Measurements from ENCODE around the gene BHLHE40. TPM values are rescaled to one million over a fixed set of nuclear protein-coding genes. Genes with fewer than 3 reads are reported as not detected.

The BHLHE40 gene
- total RNA-seq, 1 donor from 2014 or later, result 52.2 TPM

DNA sequence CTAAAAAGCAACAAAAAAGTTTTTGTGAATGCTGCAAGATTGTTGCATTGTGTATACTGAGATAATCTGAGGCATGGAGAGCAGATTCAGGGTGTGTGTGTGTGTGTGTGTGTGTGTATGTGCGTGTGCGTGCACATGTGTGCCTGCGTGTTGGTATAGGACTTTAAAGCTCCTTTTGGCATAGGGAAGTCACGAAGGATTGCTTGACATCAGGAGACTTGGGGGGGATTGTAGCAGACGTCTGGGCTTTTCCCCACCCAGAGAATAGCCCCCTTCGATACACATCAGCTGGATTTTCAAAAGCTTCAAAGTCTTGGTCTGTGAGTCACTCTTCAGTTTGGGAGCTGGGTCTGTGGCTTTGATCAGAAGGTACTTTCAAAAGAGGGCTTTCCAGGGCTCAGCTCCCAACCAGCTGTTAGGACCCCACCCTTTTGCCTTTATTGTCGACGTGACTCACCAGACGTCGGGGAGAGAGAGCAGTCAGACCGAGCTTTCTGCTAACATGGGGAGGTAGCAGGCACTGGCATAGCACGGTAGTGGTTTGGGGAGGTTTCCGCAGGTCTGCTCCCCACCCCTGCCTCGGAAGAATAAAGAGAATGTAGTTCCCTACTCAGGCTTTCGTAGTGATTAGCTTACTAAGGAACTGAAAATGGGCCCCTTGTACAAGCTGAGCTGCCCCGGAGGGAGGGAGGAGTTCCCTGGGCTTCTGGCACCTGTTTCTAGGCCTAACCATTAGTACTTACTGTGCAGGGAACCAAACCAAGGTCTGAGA is 4.7 kb downstream of the BHLHE40 start:
- TF ChIP-seq CTCF (IDR thresholded peaks at IDR 0.05), result no peak
- Histone ChIP-seq H3K27ac (peak overlapping the region; percentile 97 to 99), H3K4me3 (peak overlapping the region; percentile 42 to 94), H3K9me3 (no peaks in the 10 kb centered on the region), H3K27me3 (no peaks in the 10 kb centered on the region), H3K4me1 (peaks cover 29 to 53% of the 10 kb centered on the region in 2 donors), H3K36me3 (peaks cover 8 to 11% of the 10 kb centered on the region in 2 donors)
- DNase-seq (ENCODE audit: low spot score in 2 of 2), result peak in 1 of 2 donors; percentile 87
- intact Hi-C loops (cut with DNase I), result loop anchor here (5.0 to 10.0 kb wide), 3 partner anchors 402 to 632 kb away; partner anchors contain the start of gene ITPR1

DNA sequence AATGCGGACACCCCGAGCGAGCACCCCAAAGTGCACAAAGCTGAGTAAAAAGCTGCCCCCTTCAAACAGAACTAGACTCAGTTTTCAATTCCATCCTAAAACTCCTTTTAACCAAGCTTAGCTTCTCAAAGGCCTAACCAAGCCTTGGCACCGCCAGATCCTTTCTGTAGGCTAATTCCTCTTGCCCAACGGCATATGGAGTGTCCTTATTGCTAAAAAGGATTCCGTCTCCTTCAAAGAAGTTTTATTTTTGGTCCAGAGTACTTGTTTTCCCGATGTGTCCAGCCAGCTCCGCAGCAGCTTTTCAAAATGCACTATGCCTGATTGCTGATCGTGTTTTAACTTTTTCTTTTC is 5.3 kb downstream of the BHLHE40 start:
- intact Hi-C loops (cut with DNase I), result loop anchor here (5.0 to 10.0 kb wide), 3 partner anchors 402 to 632 kb away; partner anchors contain the start of gene ITPR1
- Histone ChIP-seq H3K36me3 (peaks cover 8 to 11% of the 10 kb centered on the region in 2 donors), H3K27me3 (no peaks in the 10 kb centered on the region), H3K4me1 (peaks cover 29 to 56% of the 10 kb centered on the region in 2 donors), H3K4me3 (peak overlapping the region; percentile 42 to 94), H3K27ac (peak overlapping the region; percentile 97 to 99), H3K9me3 (no peaks in the 10 kb centered on the region)
- no peak for TF ChIP-seq CTCF (IDR thresholded peaks at IDR 0.05)
- no peak for DNase-seq (ENCODE audit: low spot score in 2 of 2)

DNA sequence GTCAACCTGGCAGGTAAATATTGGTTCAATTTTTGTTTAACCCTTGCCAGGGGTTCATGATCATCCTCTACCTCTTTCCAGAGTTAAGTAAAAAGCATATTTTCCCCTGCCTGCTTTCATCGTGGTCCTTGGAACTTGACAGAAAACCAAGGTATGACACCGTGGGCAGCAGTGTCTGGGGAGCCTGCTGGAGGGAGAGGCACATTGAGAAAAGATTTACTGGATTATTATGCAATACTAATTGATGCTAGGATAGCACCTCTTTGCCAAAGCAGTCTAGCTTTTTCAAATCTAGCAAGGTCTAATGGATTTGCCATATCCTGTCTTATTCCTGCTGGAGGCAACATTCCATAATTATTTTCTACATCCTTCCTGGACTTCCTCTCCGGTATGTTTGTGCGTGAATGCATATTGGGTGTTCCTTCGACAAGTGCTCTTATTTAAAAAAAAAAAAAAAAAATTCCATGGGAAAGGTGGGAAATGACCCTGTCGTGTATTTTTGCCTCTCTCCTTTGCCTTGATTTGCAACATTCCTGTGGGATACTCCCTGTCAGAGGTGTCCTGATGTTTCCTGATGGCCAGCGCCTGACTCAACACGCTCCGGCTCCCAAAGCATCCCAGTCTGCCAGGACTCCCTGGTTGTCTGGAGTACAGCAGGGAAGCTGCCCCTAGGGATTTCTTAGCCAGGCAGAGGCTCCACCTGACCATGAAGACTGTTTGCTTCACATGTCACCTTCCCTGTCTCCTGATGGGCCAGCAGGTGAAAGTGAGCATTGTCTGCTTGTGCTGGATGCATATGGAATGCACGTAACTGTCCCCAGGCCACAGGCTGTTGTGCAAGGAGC is 6.3 kb downstream of the BHLHE40 start:
- peak overlapping the region; percentile 46 to 94 for H3K4me3 ChIP-seq
- H3K27me3 ChIP-seq, result no peaks in the 10 kb centered on the region
- peaks cover 8 to 11% of the 10 kb centered on the region in 2 donors for H3K36me3 ChIP-seq
- intact Hi-C loops (cut with DNase I), result loop anchor here (2.0 to 10.0 kb wide), 3 partner anchors 37 to 491 kb away; partner anchors contain the start of genes EDEM1 and ITPR1
- peaks cover 29 to 58% of the 10 kb centered on the region in 2 donors for H3K4me1 ChIP-seq
- TF ChIP-seq CTCF (IDR thresholded peaks at IDR 0.05), result no peak
- DNase-seq (ENCODE audit: low spot score in 2 of 2), result peak in 1 of 2 donors; percentile 70
- H3K9me3 ChIP-seq, result no peaks in the 10 kb centered on the region
- peak overlapping the region; percentile 97 to 99 for H3K27ac ChIP-seq

DNA sequence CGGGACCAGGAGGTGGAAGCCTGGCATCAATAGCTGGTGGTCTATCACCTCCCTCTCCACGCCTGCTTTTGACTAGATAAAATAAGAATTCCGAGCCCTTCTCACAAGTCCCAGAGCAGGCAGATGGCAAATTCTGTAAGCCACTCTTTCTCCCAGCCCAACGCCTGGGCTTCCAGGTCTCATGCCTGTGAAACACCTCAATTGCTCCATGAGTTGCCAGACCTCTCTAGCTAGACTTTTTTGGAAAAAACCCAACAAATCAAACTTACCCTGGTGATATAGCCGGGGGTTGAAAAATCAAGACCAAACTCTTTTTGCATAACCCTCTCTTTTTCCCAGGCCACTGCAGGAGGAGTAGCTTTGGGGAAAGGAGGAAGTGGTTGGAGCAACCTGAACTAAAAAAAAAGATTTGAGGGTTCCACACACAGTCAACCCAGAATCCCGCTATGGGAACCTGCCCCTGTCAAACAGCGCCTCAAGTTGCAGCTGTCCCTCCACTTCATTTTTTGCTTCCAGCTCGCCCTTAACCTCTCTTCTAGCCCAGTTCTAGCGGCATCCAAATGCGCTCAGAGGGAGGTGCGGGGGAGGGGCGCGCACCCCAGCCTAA is 7.0 kb downstream of the BHLHE40 start:
- Histone ChIP-seq H3K27ac (peak overlapping the region; percentile 97 to 99), H3K27me3 (no peaks in the 10 kb centered on the region), H3K36me3 (peaks cover 8 to 11% of the 10 kb centered on the region in 2 donors), H3K4me1 (peaks cover 29 to 57% of the 10 kb centered on the region in 2 donors), H3K4me3 (peak overlapping the region; percentile 46 to 58), H3K9me3 (no peaks in the 10 kb centered on the region)
- DNase-seq (ENCODE audit: low spot score in 2 of 2), result no peak
- intact Hi-C loops (cut with DNase I), result loop anchor here (2.0 to 10.0 kb wide), 3 partner anchors 37 to 491 kb away; partner anchors contain the start of genes EDEM1 and ITPR1
- TF ChIP-seq CTCF (IDR thresholded peaks at IDR 0.05), result no peak
